K562 (cell line): ENCODE data around the gene ALKBH4. TPM values are rescaled to one million over a fixed set of nuclear protein-coding genes. Genes with fewer than 3 reads are reported as not detected.

Experiments
- ATAC-seq: fragments of 200-7000 bp; cut with Tn5 transposase; 3 replicates; pipeline ENCODE4 v1.9.1; 2020; ENCODE audit warnings: moderate library complexity
- BruUV-seq: library from RNA; stranded (reverse); fragments of 400-500 nt; replicated peaks from 2 replicates; lab custom pipeline; 2021; lab: Mats Ljungman, UMichigan
- CTCF ChIA-PET: fragments of 300-600 bp; formaldehyde crosslinking; extraction: SDS; loops from one replicate; lab custom pipeline; 2021; ENCODE audit warnings: low intra/inter-chr PET ratio; lab: Yijun Ruan, JAX
- POLR2A ChIA-PET: fragments of 300-600, 350-650 bp; sonication (Branson Sonifier 250); formaldehyde crosslinking; extraction: SDS; loops from one replicate; lab custom pipeline; 2021; ENCODE audit warnings: antibody characterized with exemption, inconsistent platforms; lab: Yijun Ruan, JAX
- DNase-seq, 4 experiments: peaks; one replicate each; pipeline versions ENCODE4 v3.0.0 to v3.0.0-alpha.2; 2011 to 2018; ENCODE audit warnings: low spot score in 3 of 4, mixed read lengths in 3 of 4; ENCODE audit errors: extremely low read depth in 1 of 4
- FAIRE-seq: peaks from 2 replicates; lab custom pipeline; 2011; peaks lifted over from hg19 to GRCh38; lab: Jason Lieb, UNC
- H2AFZ ChIP-seq: 2 replicates; pipeline ENCODE4 v1.6.0; 2011; ENCODE audit warnings: low read depth, low read length, control low read depth, inconsistent platforms
- H3K27ac ChIP-seq: fragments of 200-600 bp; 3 replicates; pipeline ENCODE4 v1.8.0; 2011; ENCODE audit warnings: low read depth, mild to moderate bottlenecking, control low read depth, inconsistent platforms, low read length, moderate library complexity, mixed read lengths; ENCODE audit errors: extremely low read depth
- H3K27me3 ChIP-seq, 2 experiments: fragments of 300-600 bp in 1 of 2; 2 replicates in 1 of 2; 3 replicates in 1 of 2; pipeline versions ENCODE4 v1.6.0 to v1.8.0; 2011; ENCODE audit warnings: inconsistent platforms in 2 of 2, low read length in 2 of 2, mild to moderate bottlenecking in 1 of 2, mixed read lengths in 1 of 2, moderate library complexity in 1 of 2; ENCODE audit not compliant: control insufficient read depth in 2 of 2, insufficient read depth in 2 of 2
- H3K36me3 ChIP-seq: fragments of 300-600 bp; 3 replicates; pipeline ENCODE4 v1.8.0; 2011; ENCODE audit warnings: mild to moderate bottlenecking, low read length, inconsistent platforms; ENCODE audit not compliant: control insufficient read depth, insufficient read depth
- H3K4me1 ChIP-seq, 2 experiments: fragments of 200-600 bp in 1 of 2; replicated peaks in 1 of 2; 2 replicates in 1 of 2; 3 replicates in 1 of 2; pipeline versions ENCODE4 v1.5.1 to v1.8.0; 2011; ENCODE audit warnings: inconsistent platforms in 2 of 2, low read length in 2 of 2, mild to moderate bottlenecking in 1 of 2, mixed read lengths in 1 of 2, moderate library complexity in 1 of 2; ENCODE audit not compliant: control insufficient read depth in 2 of 2, insufficient read depth in 2 of 2
- H3K4me2 ChIP-seq: 2 replicates; pipeline ENCODE4 v1.6.1; 2011; ENCODE audit warnings: low read length, control low read depth, inconsistent platforms, mixed read lengths; ENCODE audit not compliant: insufficient read depth
- H3K4me3 ChIP-seq: fragments of 200-600 bp; sonication (generic), shearing (Covaris generic); 2 replicates; pipeline ENCODE4 v1.5.1; 2016; ENCODE audit warnings: control low read depth, inconsistent platforms
- H3K79me2 ChIP-seq: fragments of 200-600 bp; 3 replicates; pipeline ENCODE4 v1.8.0; 2011; ENCODE audit warnings: low read length, inconsistent platforms; ENCODE audit not compliant: control insufficient read depth, insufficient read depth
- H3K9ac ChIP-seq, 2 experiments: 2 replicates each; pipeline versions ENCODE4 v1.6.0 to v1.6.1; 2011; ENCODE audit warnings: low read depth in 2 of 2, low read length in 2 of 2, control low read depth in 1 of 2, inconsistent platforms in 1 of 2, mild to moderate bottlenecking in 1 of 2, mixed read lengths in 1 of 2; ENCODE audit not compliant: insufficient read depth in 1 of 2
- H3K9me1 ChIP-seq: one replicate; pipeline ENCODE4 v1.6.0; 2011; ENCODE audit warnings: inconsistent platforms, mild to moderate bottlenecking, low read length, moderate library complexity; ENCODE audit not compliant: control insufficient read depth, insufficient read depth
- H3K9me3 ChIP-seq: replicated peaks from 2 replicates; pipeline ENCODE4 v1.5.1; 2011; ENCODE audit warnings: low read depth, low read length, inconsistent platforms; ENCODE audit not compliant: control insufficient read depth, insufficient read depth
- H4K20me1 ChIP-seq: replicated peaks from 2 replicates; pipeline ENCODE4 v1.6.1; 2011; ENCODE audit warnings: low read length, inconsistent platforms, mixed read lengths; ENCODE audit not compliant: control insufficient read depth, insufficient read depth
- AFF1 ChIP-seq, 2 experiments: fragments of 450-650 bp; IDR thresholded peaks; 2 replicates each; pipeline ENCODE4 v1.6.1; 2018; ENCODE audit warnings: mild to moderate bottlenecking in 2 of 2, low read depth in 1 of 2; ENCODE audit not compliant: partially characterized antibody in 2 of 2
- GABPB1 ChIP-seq: sonication (generic); formaldehyde crosslinking; IDR thresholded peaks from 2 replicates; pipeline ENCODE4 v1.8.0; 2022; ENCODE audit warnings: mild to moderate bottlenecking, missing genetic modification reagents
- GTF2A2 ChIP-seq: IDR thresholded peaks from 2 replicates; pipeline ENCODE4 v1.6.1; 2016; ENCODE audit warnings: mild to moderate bottlenecking, missing genetic modification characterization, missing compliant biosample characterization
- KDM5B ChIP-seq: fragments of 200-600 bp; sonication (generic); IDR thresholded peaks from 2 replicates; pipeline ENCODE4 v1.6.1; 2012; ENCODE audit warnings: low read depth, mild to moderate bottlenecking, moderate library complexity, low read length, control low read depth, inconsistent platforms; ENCODE audit not compliant: insufficient replicate concordance
- MAFK ChIP-seq: IDR thresholded peaks from 2 replicates; pipeline ENCODE4 v1.6.1; 2011; ENCODE audit warnings: low read length, improper control_type of control experiment
- MCM7 ChIP-seq, 2 experiments: fragments of 450-650 bp; IDR thresholded peaks; 2 replicates each; pipeline ENCODE4 v1.6.1; 2016 to 2018
- NR2C2 ChIP-seq, 2 experiments: fragments of 200-800 bp in 1 of 2; sonication (Bioruptor generic) in 1 of 2; sonication (generic) in 1 of 2; formaldehyde crosslinking in 1 of 2; IDR thresholded peaks; 2 replicates each; pipeline versions ENCODE4 v1.6.1 to v1.8.0; 2016 to 2022; ENCODE audit warnings: mild to moderate bottlenecking in 1 of 2, missing compliant biosample characterization in 1 of 2, missing genetic modification characterization in 1 of 2, missing genetic modification reagents in 1 of 2
- PML ChIP-seq: IDR thresholded peaks from 2 replicates; pipeline ENCODE4 v1.6.1; 2012; ENCODE audit warnings: low read length, inconsistent platforms
- TCF7L2 ChIP-seq: fragments of 150-350 bp; IDR thresholded peaks from 2 replicates; pipeline ENCODE4 v1.6.1; 2016; ENCODE audit warnings: low read depth, mild to moderate bottlenecking, low read length, moderate library complexity
- USF2 ChIP-seq: sonication (generic); formaldehyde crosslinking; IDR thresholded peaks from 2 replicates; pipeline ENCODE4 v1.5.0; 2020; ENCODE audit warnings: missing genetic modification reagents
- ZNF384 ChIP-seq: IDR thresholded peaks from 2 replicates; pipeline ENCODE4 v1.6.1; 2012; ENCODE audit warnings: low read depth, low read length, improper control_type of control experiment
- ZNF395 ChIP-seq: fragments of 200-800 bp; sonication (Bioruptor generic); IDR thresholded peaks from 2 replicates; pipeline ENCODE4 v1.6.1; 2017; ENCODE audit warnings: missing genetic modification characterization, missing compliant biosample characterization
- ZNF655 ChIP-seq: fragments of 250-450 bp; sonication (Bioruptor Pico); IDR thresholded peaks from 2 replicates; pipeline ENCODE4 v1.5.0; 2021
- WGBS: fragments of 100-300 bp; shearing (Covaris generic); methylation state at CpG from one replicate; pipeline ENCODE4 v1.1.6; 2016; ENCODE audit warnings: low coverage, mixed read lengths; ENCODE audit not compliant: insufficient coverage; ENCODE audit errors: missing lambda C conversion rate; 5-methylcytosine and 5-hydroxymethylcytosine counted together
- in situ Hi-C: fragments of 300-500 bp; cut with MboI; formaldehyde crosslinking; loops from 4 replicates; pipeline ENCODE4 v1.15.0; 2018; ENCODE audit warnings: inconsistent platforms, mixed read lengths
- intact Hi-C: fragments of 100-400 bp; cut with micrococcal nuclease; formaldehyde crosslinking; loops from 2 replicates; pipeline ENCODE4 v1.14.2; 2022
- polyA plus RNA-seq, 8 experiments: library from polyadenylated mRNA; depleted of rRNA in 4 of 8; stranded (reverse) in 5 of 8; unstranded in 3 of 8; fragments of >200 nt; fragmentation: Nextera tagmentation in 2 of 8; fragmentation: Illumina TruSeq in 1 of 8; extraction: Ambion mirVana in 2 of 8; extraction: Trizol in 1 of 8; gene quantifications; 2 replicates each; pipeline versions ENCODE4 v1.2.1 to v1.2.3, GENCODE V29; 2011 to 2014; ENCODE audit warnings: inconsistent platforms in 1 of 8, missing spikeins in 1 of 8
- total RNA-seq, 7 experiments: library from RNA; depleted of rRNA in 6 of 7; stranded (reverse); fragments of >200 nt in 6 of 7; fragmentation: Illumina TruSeq in 2 of 7; extraction: Trizol in 2 of 7; gene quantifications; 2 replicates each; pipeline versions ENCODE4 v1.2.1 to v1.2.3, GENCODE V29; 2011 to 2021; ENCODE audit warnings: low replicate concordance in 1 of 7

ALKBH4 gene
- total and polyA plus RNA-seq, 9 of the 15 experiments (the other 6 are each of a cell fraction or from before 2014, with no cell fraction given) = 4.6 to 21.4 (median 11.8) TPM

- peak overlapping the region; percentile 80 for H3K4me3 ChIP-seq
- H3K27me3 ChIP-seq = no peaks in the 10 kb centered on the region; a peak in 1 of 5 replicates
- intact Hi-C loops (no loop called here), in situ Hi-C loops (no loop called here)
- H3K36me3 ChIP-seq = peaks cover 10% of the 10 kb centered on the region; the same call in 1 of the 3 replicates
- TSS peak; percentile 55 for BruUV-seq
- H3K4me1 ChIP-seq = peaks cover 18 to 53% of the 10 kb centered on the region in 2 experiments
- no peak; the same call in 1 of the 3 replicates for ATAC-seq
- H3K4me2 ChIP-seq = peak overlapping the region; percentile 71
- H3K9me3 ChIP-seq = no peaks in the 10 kb centered on the region
- H3K9me1 ChIP-seq = no peaks in the 10 kb centered on the region
- H4K20me1 ChIP-seq = no peaks in the 10 kb centered on the region
- ChIA-PET POLR2A (no interaction called here), CTCF (interaction anchor here (0.6 kb wide), 2 partner anchors 19 to 166 kb away, joined by 3 read pairs; no protein-coding TSS in a partner anchor)
- H3K27ac ChIP-seq = no peak overlapping the region
- peaks cover 9% of the 10 kb centered on the region for H3K79me2 ChIP-seq
- peak; percentile 23 for FAIRE-seq
- H2AFZ ChIP-seq = peak overlapping the region; percentile 72; the same call in 1 of the 2 replicates
- peak in 1 of 4 experiments; percentile 48 for DNase-seq
- peak overlapping the region; percentile 67 to 93 for H3K9ac ChIP-seq
- 45% methylated on average over 9 of the region's 9 CpGs for WGBS
- TF ChIP-seq MCM7 (IDR thresholded peaks at IDR 0.05) (no peak), AFF1 (IDR thresholded peaks at IDR 0.05; ENCODE audit: low read depth in 1 of 2, partially characterized antibody in 2 of 2) (no peak), NR2C2 (CRISPR knock-in tag; IDR thresholded peaks at IDR 0.05) (no peak), NR2C2 (tag; IDR thresholded peaks at IDR 0.05) (0 out of 2 replicates have a peak, but pooled peaks have one; percentile 36), GABPB1 (CRISPR knock-in tag) (0 out of 2 replicates have a peak, but pooled peaks have one; percentile 7), GTF2A2 (no peak), TCF7L2 (no peak), USF2 (CRISPR knock-in tag) (no peak), MAFK (no peak), ZNF384 (peak; percentile 55), ZNF655 (no peak), PML (no peak), KDM5B (peak; percentile 18), ZNF395 (CRISPR knock-in tag) (no peak)
These were observed 30.6 kb downstream of the ALKBH4 start for GRCh38 chr7:102434039-102434486.
